ENCODE results near the gene CPNE1. TPM values are rescaled to one million over a fixed set of nuclear protein-coding genes. Genes with fewer than 3 reads are reported as not detected.
"Not testable (repeated sequence)": the region's sequence is repeated elsewhere in the genome, so short reads cannot be mapped to it uniquely, and the experiment has no call there.

CPNE1 gene
- total RNA-seq, 1 experiment from 2014 or later: 217 TPM

DNA sequence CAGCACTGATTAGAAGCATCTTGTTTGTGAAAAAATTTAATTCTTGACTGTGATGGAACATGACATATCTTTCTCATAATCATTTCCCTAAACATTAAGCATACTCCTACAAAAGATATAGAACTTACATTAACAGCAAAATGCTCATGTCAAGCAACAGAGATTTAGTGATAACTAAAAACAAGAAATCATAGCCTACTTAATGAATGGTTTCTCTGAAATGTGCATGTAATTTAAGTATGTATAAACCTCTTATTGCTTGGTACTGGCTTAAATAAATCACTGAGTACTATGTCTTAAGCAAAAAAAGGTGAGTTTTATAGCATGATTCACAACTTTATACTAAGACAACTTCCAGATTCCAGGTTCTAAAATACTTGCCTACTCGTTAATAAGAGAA lies 43.8 kb upstream of the CPNE1 start:
- no peak overlapping the region for H3K27ac ChIP-seq (ENCODE audit: low read length)
- in situ Hi-C loops (cut with HindIII; ENCODE audit: low pct_unique_long_range_greater_than_20kb, low sequenced_read_pairs) (no loop called here), intact Hi-C loops (cut with micrococcal nuclease; ENCODE audit: unreplicated experiment) (no loop called here)
- no peak overlapping the region for H3K4me3 ChIP-seq (ENCODE audit: low read depth in 2 of 2, low read length in 2 of 2)
- peaks cover 87% of the 10 kb centered on the region for H3K36me3 ChIP-seq (ENCODE audit: control insufficient read depth, insufficient read depth, low read length)
- H3K4me1 ChIP-seq (ENCODE audit: control insufficient read depth, insufficient read depth, low read length): peaks cover 2% of the 10 kb centered on the region; the same call in 1 of the 2 replicates
- ChIA-PET CTCF (no interaction called here), POLR2A (no interaction called here)
- H3K9me3 ChIP-seq (ENCODE audit: control insufficient read depth, insufficient read depth, low read depth, low read length): no peaks in the 10 kb centered on the region
- no peaks in the 10 kb centered on the region for H3K27me3 ChIP-seq (ENCODE audit: control insufficient read depth, insufficient read depth, low read length)
- no peak for DNase-seq (ENCODE audit: low read depth, low spot score)
- TF ChIP-seq, protein P1, sequence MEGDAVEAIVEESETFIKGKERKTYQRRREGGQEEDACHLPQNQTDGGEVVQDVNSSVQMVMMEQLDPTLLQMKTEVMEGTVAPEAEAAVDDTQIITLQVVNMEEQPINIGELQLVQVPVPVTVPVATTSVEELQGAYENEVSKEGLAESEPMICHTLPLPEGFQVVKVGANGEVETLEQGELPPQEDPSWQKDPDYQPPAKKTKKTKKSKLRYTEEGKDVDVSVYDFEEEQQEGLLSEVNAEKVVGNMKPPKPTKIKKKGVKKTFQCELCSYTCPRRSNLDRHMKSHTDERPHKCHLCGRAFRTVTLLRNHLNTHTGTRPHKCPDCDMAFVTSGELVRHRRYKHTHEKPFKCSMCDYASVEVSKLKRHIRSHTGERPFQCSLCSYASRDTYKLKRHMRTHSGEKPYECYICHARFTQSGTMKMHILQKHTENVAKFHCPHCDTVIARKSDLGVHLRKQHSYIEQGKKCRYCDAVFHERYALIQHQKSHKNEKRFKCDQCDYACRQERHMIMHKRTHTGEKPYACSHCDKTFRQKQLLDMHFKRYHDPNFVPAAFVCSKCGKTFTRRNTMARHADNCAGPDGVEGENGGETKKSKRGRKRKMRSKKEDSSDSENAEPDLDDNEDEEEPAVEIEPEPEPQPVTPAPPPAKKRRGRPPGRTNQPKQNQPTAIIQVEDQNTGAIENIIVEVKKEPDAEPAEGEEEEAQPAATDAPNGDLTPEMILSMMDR (IDR thresholded peaks at IDR 0.05): no peak
- TF ChIP-seq SIN3A (IDR thresholded peaks at IDR 0.05; ENCODE audit: borderline replicate concordance, insufficient read depth, low read depth, low read length) (no peak), TCF7L2 (IDR thresholded peaks at IDR 0.05; ENCODE audit: low read depth, low read length) (no peak), POLR2AphosphoS5 (IDR thresholded peaks at IDR 0.05; ENCODE audit: low read depth, low read length) (no peak)
- TF ChIP-seq, protein P2, sequence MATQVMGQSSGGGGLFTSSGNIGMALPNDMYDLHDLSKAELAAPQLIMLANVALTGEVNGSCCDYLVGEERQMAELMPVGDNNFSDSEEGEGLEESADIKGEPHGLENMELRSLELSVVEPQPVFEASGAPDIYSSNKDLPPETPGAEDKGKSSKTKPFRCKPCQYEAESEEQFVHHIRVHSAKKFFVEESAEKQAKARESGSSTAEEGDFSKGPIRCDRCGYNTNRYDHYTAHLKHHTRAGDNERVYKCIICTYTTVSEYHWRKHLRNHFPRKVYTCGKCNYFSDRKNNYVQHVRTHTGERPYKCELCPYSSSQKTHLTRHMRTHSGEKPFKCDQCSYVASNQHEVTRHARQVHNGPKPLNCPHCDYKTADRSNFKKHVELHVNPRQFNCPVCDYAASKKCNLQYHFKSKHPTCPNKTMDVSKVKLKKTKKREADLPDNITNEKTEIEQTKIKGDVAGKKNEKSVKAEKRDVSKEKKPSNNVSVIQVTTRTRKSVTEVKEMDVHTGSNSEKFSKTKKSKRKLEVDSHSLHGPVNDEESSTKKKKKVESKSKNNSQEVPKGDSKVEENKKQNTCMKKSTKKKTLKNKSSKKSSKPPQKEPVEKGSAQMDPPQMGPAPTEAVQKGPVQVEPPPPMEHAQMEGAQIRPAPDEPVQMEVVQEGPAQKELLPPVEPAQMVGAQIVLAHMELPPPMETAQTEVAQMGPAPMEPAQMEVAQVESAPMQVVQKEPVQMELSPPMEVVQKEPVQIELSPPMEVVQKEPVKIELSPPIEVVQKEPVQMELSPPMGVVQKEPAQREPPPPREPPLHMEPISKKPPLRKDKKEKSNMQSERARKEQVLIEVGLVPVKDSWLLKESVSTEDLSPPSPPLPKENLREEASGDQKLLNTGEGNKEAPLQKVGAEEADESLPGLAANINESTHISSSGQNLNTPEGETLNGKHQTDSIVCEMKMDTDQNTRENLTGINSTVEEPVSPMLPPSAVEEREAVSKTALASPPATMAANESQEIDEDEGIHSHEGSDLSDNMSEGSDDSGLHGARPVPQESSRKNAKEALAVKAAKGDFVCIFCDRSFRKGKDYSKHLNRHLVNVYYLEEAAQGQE (IDR thresholded peaks at IDR 0.05; ENCODE audit: insufficient read depth in 1 of 2, low read depth in 2 of 2, low read length in 1 of 2): no peak
- no TSS peak for BruUV-seq (replicated peaks)
- ATAC-seq: no peak

DNA sequence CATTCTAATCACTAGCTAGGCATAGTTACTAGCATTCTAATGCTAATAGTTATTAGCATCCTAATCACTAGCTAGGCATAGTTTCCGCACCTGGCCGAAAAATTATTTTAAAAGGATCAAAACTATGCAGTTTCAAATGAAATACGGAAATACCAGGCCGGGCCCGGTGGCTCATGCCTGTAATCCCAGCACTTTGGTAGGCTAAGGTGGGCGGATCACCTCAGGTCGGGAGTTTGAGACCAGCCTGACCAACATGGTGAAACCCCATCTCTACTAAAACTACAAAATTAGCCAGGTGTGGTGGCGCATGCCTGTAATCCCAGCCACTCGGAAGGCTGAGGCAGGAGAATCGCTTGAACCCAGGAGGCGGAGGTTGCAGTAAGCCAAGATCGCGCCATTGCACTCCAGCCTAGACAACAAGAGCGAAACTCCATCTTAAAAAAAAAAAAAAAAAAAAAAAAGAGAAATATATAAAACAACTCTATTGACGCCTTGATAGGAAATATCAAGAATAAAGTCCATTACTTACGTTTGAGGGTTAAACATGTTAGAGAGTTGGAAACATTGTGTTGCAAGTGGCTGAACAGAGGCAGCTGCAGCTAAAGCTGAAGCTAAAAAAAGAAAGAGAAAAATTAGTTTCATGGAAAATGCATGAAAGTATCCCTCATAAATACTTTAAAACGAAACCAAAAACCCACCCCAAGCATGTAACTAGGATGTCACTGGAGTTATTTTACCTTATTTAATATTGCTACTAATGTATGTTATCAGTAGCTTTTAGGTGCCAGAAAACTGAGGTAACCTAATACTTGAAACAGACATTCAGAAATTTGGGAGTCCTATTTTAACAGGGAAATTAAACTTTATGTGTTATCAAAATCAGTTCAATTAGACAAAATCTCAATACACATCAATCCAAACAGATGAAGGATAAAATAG lies 42.2 kb upstream of the CPNE1 start:
- intact Hi-C loops (cut with micrococcal nuclease; ENCODE audit: unreplicated experiment); BruUV-seq (replicated peaks); CTCF ChIA-PET; DNase-seq (ENCODE audit: low read depth, low spot score); ATAC-seq; in situ Hi-C loops (cut with HindIII; ENCODE audit: low pct_unique_long_range_greater_than_20kb, low sequenced_read_pairs); H3K27me3 ChIP-seq (ENCODE audit: control insufficient read depth, insufficient read depth, low read length); H3K27ac ChIP-seq (ENCODE audit: low read length); H3K4me3 ChIP-seq (ENCODE audit: low read depth in 2 of 2, low read length in 2 of 2); H3K9me3 ChIP-seq (ENCODE audit: control insufficient read depth, insufficient read depth, low read depth, low read length): not testable (repeated sequence)
- Histone ChIP-seq H3K36me3 (ENCODE audit: control insufficient read depth, insufficient read depth, low read length) (peaks cover 84% of the 10 kb centered on the region), H3K4me1 (ENCODE audit: control insufficient read depth, insufficient read depth, low read length) (peaks cover 10% of the 10 kb centered on the region)
- POLR2A ChIA-PET: interaction anchor here (0.6 kb wide), 1 partner anchor 46 kb away, joined by 3 read pairs; no protein-coding TSS in a partner anchor

DNA sequence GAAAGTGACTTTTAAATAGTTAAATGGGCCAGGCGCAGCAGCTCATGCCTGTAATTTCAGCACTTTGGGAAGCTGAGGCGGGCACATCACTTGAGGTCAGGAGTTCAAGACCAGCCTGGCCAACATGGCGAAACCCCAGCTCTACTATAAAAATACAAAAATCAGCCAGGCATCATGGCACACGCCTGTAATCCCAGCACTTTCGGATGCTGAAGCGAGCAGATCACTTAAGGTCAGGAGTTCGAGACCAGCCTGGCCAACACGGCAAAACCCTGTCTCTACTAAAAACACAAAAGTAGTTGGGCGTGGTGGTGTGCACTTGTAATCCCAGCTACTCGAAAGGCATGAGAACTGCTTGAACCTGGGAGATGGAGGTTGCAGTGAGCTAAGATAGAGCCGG lies 41.2 kb upstream of the CPNE1 start:
- BruUV-seq (replicated peaks); DNase-seq (ENCODE audit: low read depth, low spot score); H3K9me3 ChIP-seq (ENCODE audit: control insufficient read depth, insufficient read depth, low read depth, low read length); H3K27ac ChIP-seq (ENCODE audit: low read length); in situ Hi-C loops (cut with HindIII; ENCODE audit: low pct_unique_long_range_greater_than_20kb, low sequenced_read_pairs); H3K27me3 ChIP-seq (ENCODE audit: control insufficient read depth, insufficient read depth, low read length); H3K4me3 ChIP-seq (ENCODE audit: low read depth in 2 of 2, low read length in 2 of 2); ATAC-seq; CTCF ChIA-PET; intact Hi-C loops (cut with micrococcal nuclease; ENCODE audit: unreplicated experiment): not testable (repeated sequence)
- Histone ChIP-seq H3K4me1 (ENCODE audit: control insufficient read depth, insufficient read depth, low read length) (peaks cover 11% of the 10 kb centered on the region), H3K36me3 (ENCODE audit: control insufficient read depth, insufficient read depth, low read length) (peaks cover 75% of the 10 kb centered on the region)
- POLR2A ChIA-PET: interaction anchor here (0.7 kb wide), 1 partner anchor 12 kb away, joined by 3 read pairs; no protein-coding TSS in a partner anchor
